DLD1 (cell line): ENCODE measurements around the gene DPF1.

Experiments
- in situ Hi-C: cut with HindIII; loops from 2 replicates; pipeline ENCODE4 v1.10.0; 2017; ENCODE audit warnings: low sequenced_read_pairs

The DPF1 gene

GRCh38 chr19:38221919-38222830, 1.8 kb downstream of the DPF1 start:
- in situ Hi-C loops: no loop called here

GRCh38 chr19:38221421-38221820, 2.6 kb downstream of the DPF1 start:
- in situ Hi-C loops: no loop called here

GRCh38 chr19:38219221-38219620, 4.8 kb downstream of the DPF1 start:
- in situ Hi-C loops: loop anchor here (10.0 kb wide), 1 partner anchor 74 kb away; no protein-coding TSS in a partner anchor

- in situ Hi-C loops: loop anchor here (10.0 kb wide), 1 partner anchor 73 kb away; no protein-coding TSS in a partner anchor
These were observed 5.8 kb downstream of the DPF1 start for GRCh38 chr19:38218204-38218603.

GRCh38 chr19:38216785-38217641, 7.0 kb downstream of the DPF1 start:
- in situ Hi-C loops: loop anchor here (10.0 kb wide), 1 partner anchor 72 kb away; no protein-coding TSS in a partner anchor

GRCh38 chr19:38213911-38214625, 10.0 kb downstream of the DPF1 start:
- in situ Hi-C loops: loop anchor here (10.0 kb wide), 1 partner anchor 69 kb away; no protein-coding TSS in a partner anchor

GRCh38 chr19:38213469-38213868, 10.6 kb downstream of the DPF1 start:
- in situ Hi-C loops: loop anchor here (10.0 kb wide), 1 partner anchor 69 kb away; no protein-coding TSS in a partner anchor

GRCh38 chr19:38211766-38212165, 12.3 kb downstream of the DPF1 start:
- in situ Hi-C loops: loop anchor here (10.0 kb wide), 1 partner anchor 67 kb away; no protein-coding TSS in a partner anchor

GRCh38 chr19:38211151-38211591, 12.9 kb downstream of the DPF1 start:
- in situ Hi-C loops: loop anchor here (10.0 kb wide), 1 partner anchor 66 kb away; no protein-coding TSS in a partner anchor

GRCh38 chr19:38210458-38210987, 13.5 kb downstream of the DPF1 start:
- in situ Hi-C loops: loop anchor here (10.0 kb wide), 1 partner anchor 66 kb away; no protein-coding TSS in a partner anchor

- in situ Hi-C loops: loop anchor here (10.0 kb wide), 1 partner anchor 65 kb away; no protein-coding TSS in a partner anchor
These were observed 14.2 kb downstream of the DPF1 start for GRCh38 chr19:38209671-38210457.

GRCh38 chr19:38209152-38209551, 14.9 kb downstream of the DPF1 start:
- in situ Hi-C loops: no loop called here

- in situ Hi-C loops: no loop called here
These were observed 15.5 kb downstream of the DPF1 start for GRCh38 chr19:38208571-38208970.

- in situ Hi-C loops: no loop called here
These were observed 16.5 kb downstream of the DPF1 start for GRCh38 chr19:38207543-38207942.

- in situ Hi-C loops: no loop called here
These were observed 17.1 kb downstream of the DPF1 start for GRCh38 chr19:38206928-38207327.

GRCh38 chr19:38206006-38206745, 17.8 kb downstream of the DPF1 start:
- in situ Hi-C loops: no loop called here

- in situ Hi-C loops: no loop called here
These were observed 19.3 kb downstream of the DPF1 start for GRCh38 chr19:38204728-38205127.

GRCh38 chr19:38204096-38204495, 19.9 kb downstream of the DPF1 start:
- in situ Hi-C loops: no loop called here

GRCh38 chr19:38203197-38203596, 20.8 kb downstream of the DPF1 start:
- in situ Hi-C loops: no loop called here
